ENCODE measurements around the gene NLE1. TPM values are rescaled to one million over a fixed set of nuclear protein-coding genes. Genes with fewer than 3 reads are reported as not detected.

The NLE1 gene
- total RNA-seq, 1 experiment from 2014 or later: 14.1 TPM

DNA sequence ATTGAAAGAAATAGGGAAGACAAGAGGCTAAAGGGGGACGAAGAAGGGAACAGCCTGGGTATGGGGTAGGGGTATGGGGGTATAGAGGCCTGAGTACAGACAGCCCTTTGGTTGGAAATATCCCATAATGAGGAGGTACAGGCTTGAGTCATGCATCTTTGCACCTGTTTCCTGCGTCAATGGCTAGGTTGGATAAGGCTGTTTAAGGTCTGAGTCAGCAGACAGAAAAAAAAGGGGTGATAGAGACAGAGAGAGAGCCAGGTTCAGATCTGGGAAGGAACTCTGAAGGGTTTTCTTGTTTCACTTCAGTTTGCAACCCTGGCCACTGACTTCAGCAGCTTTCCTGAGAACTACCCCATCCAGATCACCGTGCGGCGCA, 12.1 kb downstream of the NLE1 start:
- DNase-seq: no peak
- no peaks in the 10 kb centered on the region for H3K9me2 ChIP-seq (replicated peaks; ENCODE audit: insufficient read depth, low read length)
- H3K36me3 ChIP-seq (ENCODE audit: insufficient read depth, low read length): peaks cover 22% of the 10 kb centered on the region

GRCh38 chr17:35129154-35129972, 12.7 kb downstream of the NLE1 start:
- Histone ChIP-seq H3K4me1 (ENCODE audit: low read length) (no peaks in the 10 kb centered on the region), H3K9ac (ENCODE audit: low read length) (no peak overlapping the region), H3K4me3 (ENCODE audit: low read length) (no peak overlapping the region), H3K27me3 (ENCODE audit: low read length) (no peaks in the 10 kb centered on the region), H3K27ac (ENCODE audit: low read length) (no peak overlapping the region), H3K9me2 (replicated peaks; ENCODE audit: insufficient read depth, low read length) (no peaks in the 10 kb centered on the region), H3K79me2 (ENCODE audit: low read length) (no peaks in the 10 kb centered on the region), H4K20me1 (ENCODE audit: insufficient read depth, low read depth, low read length) (no peaks in the 10 kb centered on the region), H2AFZ (ENCODE audit: low read length) (no peak overlapping the region), H3K4me2 (ENCODE audit: low read depth, low read length, poor library complexity, severe bottlenecking) (no peak overlapping the region), H3K9me3 (ENCODE audit: low read length) (no peaks in the 10 kb centered on the region), H3K36me3 (ENCODE audit: insufficient read depth, low read length) (peaks cover 18% of the 10 kb centered on the region)
- DNase-seq: no peak

More for the DNA sequence above, 12.1 kb downstream of the NLE1 start:
- H3K4me3 ChIP-seq (ENCODE audit: low read length): no peak overlapping the region
- no peaks in the 10 kb centered on the region for H3K4me1 ChIP-seq (ENCODE audit: low read length)
- H3K27me3 ChIP-seq (ENCODE audit: low read length): no peaks in the 10 kb centered on the region
- H3K9me3 ChIP-seq (ENCODE audit: low read length): no peaks in the 10 kb centered on the region
- no peak overlapping the region for H3K9ac ChIP-seq (ENCODE audit: low read length)
- H3K27ac ChIP-seq (ENCODE audit: low read length): no peak overlapping the region
- H3K4me2 ChIP-seq (ENCODE audit: low read depth, low read length, poor library complexity, severe bottlenecking): no peak overlapping the region
- no peaks in the 10 kb centered on the region for H4K20me1 ChIP-seq (ENCODE audit: insufficient read depth, low read depth, low read length)
- no peaks in the 10 kb centered on the region for H3K79me2 ChIP-seq (ENCODE audit: low read length)
- H2AFZ ChIP-seq (ENCODE audit: low read length): no peak overlapping the region

DNA sequence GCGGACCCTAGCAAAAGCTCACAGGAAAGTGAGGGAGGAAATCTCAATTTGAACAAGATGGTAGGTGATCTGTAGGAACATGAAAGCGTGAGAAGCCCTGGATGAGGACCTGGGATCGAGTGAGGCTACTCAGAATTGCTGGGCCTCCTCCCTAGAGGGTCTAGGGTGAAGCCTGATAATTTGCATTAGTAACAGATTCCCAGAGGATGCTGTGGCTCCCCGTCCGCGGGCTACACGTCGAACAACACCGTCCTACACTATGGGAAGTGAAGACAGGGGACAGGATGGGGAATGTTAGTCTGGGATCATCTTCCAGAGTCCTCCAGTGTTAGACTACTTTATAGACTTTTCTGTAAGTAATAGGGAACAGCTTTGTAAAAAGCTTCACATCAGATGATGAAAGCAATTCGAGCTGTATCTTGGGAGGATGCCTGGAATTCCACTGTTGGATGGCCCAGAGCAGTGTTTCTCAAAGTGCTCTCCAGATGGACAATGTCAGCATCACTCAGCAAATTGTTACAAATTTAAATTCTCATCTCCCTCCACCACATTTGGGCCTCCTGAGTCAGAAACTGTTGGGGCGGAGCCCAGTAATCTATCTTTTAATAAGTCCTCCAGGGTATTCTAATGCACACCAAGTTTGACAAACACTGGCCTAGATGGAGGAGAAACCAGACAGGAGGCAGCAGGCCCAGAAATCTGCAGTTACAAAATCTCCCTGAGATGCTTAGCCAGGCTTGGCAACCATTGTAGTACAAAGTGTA, 14.2 kb downstream of the NLE1 start:
- Histone ChIP-seq H3K79me2 (ENCODE audit: low read length) (no peaks in the 10 kb centered on the region), H3K4me3 (ENCODE audit: low read length) (no peak overlapping the region), H3K4me2 (ENCODE audit: low read depth, low read length, poor library complexity, severe bottlenecking) (no peak overlapping the region), H3K36me3 (ENCODE audit: insufficient read depth, low read length) (peaks cover 10% of the 10 kb centered on the region; the same call in 1 of the 2 replicates), H3K27me3 (ENCODE audit: low read length) (no peaks in the 10 kb centered on the region), H3K27ac (ENCODE audit: low read length) (no peak overlapping the region), H2AFZ (ENCODE audit: low read length) (no peak overlapping the region), H3K9ac (ENCODE audit: low read length) (no peak overlapping the region), H3K4me1 (ENCODE audit: low read length) (no peaks in the 10 kb centered on the region), H3K9me2 (replicated peaks; ENCODE audit: insufficient read depth, low read length) (no peaks in the 10 kb centered on the region), H3K9me3 (ENCODE audit: low read length) (no peaks in the 10 kb centered on the region), H4K20me1 (ENCODE audit: insufficient read depth, low read depth, low read length) (no peaks in the 10 kb centered on the region)
- no peak for DNase-seq

DNA sequence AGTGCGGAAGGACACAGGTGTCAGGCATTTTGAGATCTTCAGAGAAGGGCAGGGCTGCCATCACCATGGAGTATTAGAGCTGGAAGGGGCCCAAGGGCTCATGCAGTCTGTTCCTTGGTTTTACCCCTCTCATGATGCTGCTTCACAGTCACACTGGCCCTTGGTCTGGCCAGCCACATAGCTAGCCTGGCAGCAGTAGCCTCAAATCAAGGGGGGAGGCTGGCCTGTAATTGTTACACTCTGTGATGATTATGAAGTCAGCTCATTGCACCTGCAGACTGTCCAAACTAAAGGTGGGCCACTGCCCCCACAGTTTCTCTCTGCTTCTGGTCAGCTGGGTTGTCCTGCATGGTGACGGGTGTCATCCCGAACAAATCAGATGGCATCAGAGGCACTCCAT, 20.8 kb downstream of the NLE1 start, which contains the start of gene FNDC8:
Gene FNDC8 (plus strand): TSS at position 301 of the 400 bp plus-strand sequence. CDS start 79 bp downstream, at position 380.
- H4K20me1 ChIP-seq (ENCODE audit: insufficient read depth, low read depth, low read length): no peaks in the 10 kb centered on the region
- H3K4me1 ChIP-seq (ENCODE audit: low read length): peaks cover 17% of the 10 kb centered on the region
- H3K79me2 ChIP-seq (ENCODE audit: low read length): peaks cover 29% of the 10 kb centered on the region
- no peak within 1 kb of the TSS for H3K27ac ChIP-seq (ENCODE audit: low read length)
- H3K9me2 ChIP-seq (replicated peaks; ENCODE audit: insufficient read depth, low read length): no peaks in the 10 kb centered on the region
- no peaks in the 10 kb centered on the region for H3K27me3 ChIP-seq (ENCODE audit: low read length)
- no peaks in the 10 kb centered on the region; the same call in 1 of the 2 replicates for H3K36me3 ChIP-seq (ENCODE audit: insufficient read depth, low read length)
- H3K9me3 ChIP-seq (ENCODE audit: low read length): no peaks in the 10 kb centered on the region
- no peak within 1 kb of the TSS for H3K4me2 ChIP-seq (ENCODE audit: low read depth, low read length, poor library complexity, severe bottlenecking)
- DNase-seq: no peak
- no peak within 1 kb of the TSS for H2AFZ ChIP-seq (ENCODE audit: low read length)
- H3K9ac ChIP-seq (ENCODE audit: low read length): no peak within 1 kb of the TSS
- no peak within 1 kb of the TSS for H3K4me3 ChIP-seq (ENCODE audit: low read length)

DNA sequence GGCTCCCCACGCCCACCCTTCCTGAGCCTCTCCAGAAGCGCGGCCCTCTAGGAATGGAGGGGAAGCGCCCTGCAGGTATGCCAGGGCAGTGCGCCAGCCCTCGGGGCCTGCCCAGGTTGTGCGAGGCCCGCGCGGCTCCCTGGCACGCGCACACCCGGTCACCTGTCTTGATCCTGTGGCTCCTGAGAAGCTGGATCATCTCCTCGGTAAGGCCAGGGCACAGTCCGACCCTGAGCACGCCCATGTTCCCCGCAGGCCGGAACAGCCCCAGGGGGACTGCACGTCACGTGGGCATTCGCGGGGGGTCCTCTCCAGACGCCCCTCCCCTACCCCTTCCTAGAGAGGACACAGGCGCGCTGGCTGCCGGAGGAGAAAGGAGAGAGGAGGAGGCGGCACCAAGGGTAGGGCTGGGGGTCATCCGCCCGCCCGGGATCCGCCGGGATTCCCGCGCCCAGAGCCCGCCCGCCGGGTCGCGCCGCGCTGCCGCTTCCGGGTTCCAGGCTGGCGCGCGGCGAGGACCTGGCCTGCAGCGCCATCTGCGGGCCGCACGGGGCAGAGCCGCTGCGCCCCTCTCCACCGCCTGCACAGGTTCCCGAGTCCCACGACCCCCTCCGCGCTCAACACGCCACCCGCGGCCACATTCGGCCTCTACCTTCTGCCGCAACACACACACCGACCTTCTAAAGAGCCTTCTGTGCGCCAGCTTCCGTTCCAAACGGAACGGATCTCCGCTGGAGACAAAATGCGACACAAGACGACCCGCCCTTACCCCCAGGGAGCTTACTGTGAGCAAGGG, 22.5 kb downstream of the NLE1 start, which contains the start of gene RAD51D:
Gene RAD51D (minus strand): TSS at position 491 of the 796 bp plus-strand sequence. CDS start 247 bp downstream, at position 244.
- H3K9ac ChIP-seq (ENCODE audit: low read length): peak within 1 kb of the TSS; percentile 91
- H3K4me3 ChIP-seq (ENCODE audit: low read length): peak within 1 kb of the TSS; percentile 89
- peak within 1 kb of the TSS; percentile 100 for H2AFZ ChIP-seq (ENCODE audit: low read length)
- no peaks in the 10 kb centered on the region for H3K9me3 ChIP-seq (ENCODE audit: low read length)
- H3K27me3 ChIP-seq (ENCODE audit: low read length): no peaks in the 10 kb centered on the region
- peaks cover 29% of the 10 kb centered on the region for H3K79me2 ChIP-seq (ENCODE audit: low read length)
- H3K27ac ChIP-seq (ENCODE audit: low read length): peak within 1 kb of the TSS; percentile 63; the same call in 1 of the 2 replicates
- DNase-seq: peak; percentile 92
- no peaks in the 10 kb centered on the region for H4K20me1 ChIP-seq (ENCODE audit: insufficient read depth, low read depth, low read length)
- peaks cover 17% of the 10 kb centered on the region for H3K4me1 ChIP-seq (ENCODE audit: low read length)
- no peaks in the 10 kb centered on the region for H3K9me2 ChIP-seq (replicated peaks; ENCODE audit: insufficient read depth, low read length)
- no peaks in the 10 kb centered on the region; the same call in 1 of the 2 replicates for H3K36me3 ChIP-seq (ENCODE audit: insufficient read depth, low read length)
- H3K4me2 ChIP-seq (ENCODE audit: low read depth, low read length, poor library complexity, severe bottlenecking): peak within 1 kb of the TSS; percentile 64

GRCh38 chr17:35117984-35118383, 24.1 kb downstream of the NLE1 start:
- H3K4me2 ChIP-seq (ENCODE audit: low read depth, low read length, poor library complexity, severe bottlenecking): peak overlapping the region; percentile 64
- peaks cover 17% of the 10 kb centered on the region for H3K4me1 ChIP-seq (ENCODE audit: low read length)
- no peaks in the 10 kb centered on the region for H3K27me3 ChIP-seq (ENCODE audit: low read length)
- peak overlapping the region; percentile 91 for H3K9ac ChIP-seq (ENCODE audit: low read length)
- peak; percentile 77 for DNase-seq
- peak overlapping the region; percentile 43; the same call in 1 of the 2 replicates for H2AFZ ChIP-seq (ENCODE audit: low read length)
- H3K9me2 ChIP-seq (replicated peaks; ENCODE audit: insufficient read depth, low read length): no peaks in the 10 kb centered on the region
- H3K36me3 ChIP-seq (ENCODE audit: insufficient read depth, low read length): no peaks in the 10 kb centered on the region; the same call in 1 of the 2 replicates
- H3K79me2 ChIP-seq (ENCODE audit: low read length): peaks cover 34% of the 10 kb centered on the region
- H3K27ac ChIP-seq (ENCODE audit: low read length): no peak overlapping the region
- no peaks in the 10 kb centered on the region for H3K9me3 ChIP-seq (ENCODE audit: low read length)
- peak overlapping the region; percentile 89; the same call in 1 of the 2 replicates for H3K4me3 ChIP-seq (ENCODE audit: low read length)
- no peaks in the 10 kb centered on the region for H4K20me1 ChIP-seq (ENCODE audit: insufficient read depth, low read depth, low read length)

DNA sequence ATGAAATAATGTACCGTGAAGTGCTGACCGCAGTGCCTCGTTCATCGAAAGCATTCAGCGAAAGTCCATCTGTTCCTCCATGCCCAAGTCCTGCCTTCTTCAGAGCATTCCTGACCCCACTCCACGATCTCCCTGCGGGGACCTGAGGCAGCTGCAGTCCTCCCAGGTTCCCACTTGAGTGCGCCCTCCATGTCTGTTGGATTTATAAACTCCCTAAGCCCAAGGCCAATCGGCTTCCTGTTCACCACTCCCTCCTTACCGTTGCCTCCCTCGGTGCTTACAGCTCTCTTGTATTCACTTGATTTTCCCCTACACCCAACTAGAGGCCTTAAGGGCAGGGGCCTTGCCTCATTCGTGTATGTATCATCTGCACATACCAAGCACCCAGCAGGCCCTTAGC, 25.3 kb downstream of the NLE1 start:
- no peaks in the 10 kb centered on the region for H3K9me2 ChIP-seq (replicated peaks; ENCODE audit: insufficient read depth, low read length)
- H2AFZ ChIP-seq (ENCODE audit: low read length): no peak overlapping the region
- no peaks in the 10 kb centered on the region; the same call in 1 of the 2 replicates for H3K36me3 ChIP-seq (ENCODE audit: insufficient read depth, low read length)
- no peak overlapping the region for H3K4me3 ChIP-seq (ENCODE audit: low read length)
- no peaks in the 10 kb centered on the region for H3K9me3 ChIP-seq (ENCODE audit: low read length)
- H3K79me2 ChIP-seq (ENCODE audit: low read length): peaks cover 41% of the 10 kb centered on the region
- no peaks in the 10 kb centered on the region for H4K20me1 ChIP-seq (ENCODE audit: insufficient read depth, low read depth, low read length)
- DNase-seq: no peak
- H3K27me3 ChIP-seq (ENCODE audit: low read length): no peaks in the 10 kb centered on the region
- no peak overlapping the region for H3K4me2 ChIP-seq (ENCODE audit: low read depth, low read length, poor library complexity, severe bottlenecking)
- H3K9ac ChIP-seq (ENCODE audit: low read length): no peak overlapping the region
- H3K4me1 ChIP-seq (ENCODE audit: low read length): peaks cover 17% of the 10 kb centered on the region
- no peak overlapping the region for H3K27ac ChIP-seq (ENCODE audit: low read length)
